Testis (tissue), 3 donors: Measurements from ENCODE around the gene PWWP2B. TPM values are rescaled to one million over a fixed set of nuclear protein-coding genes. Genes with fewer than 3 reads are reported as not detected.

Experiments used
- DNase-seq: peaks from one replicate; pipeline ENCODE4 v3.0.0-alpha.2; 2019
- H3K27ac ChIP-seq, 2 donors: fragments of 200-600 bp; sonication (generic); one replicate each; pipeline ENCODE4 v1.5.1; 2019
- H3K27me3 ChIP-seq: fragments of 200-600 bp; sonication (generic); one replicate; pipeline ENCODE4 v1.5.1; 2019
- H3K36me3 ChIP-seq: fragments of 200-600 bp; sonication (generic); one replicate; pipeline ENCODE4 v1.5.1; 2017; ENCODE audit warnings: low read depth; ENCODE audit errors: missing control alignments
- H3K4me1 ChIP-seq: fragments of 200-600 bp; sonication (generic); one replicate; pipeline ENCODE4 v1.5.1; 2019
- H3K4me3 ChIP-seq, 2 donors: fragments of 200-600 bp; sonication (generic); one replicate each; pipeline ENCODE4 v1.5.1; 2017 to 2019
- H3K9me3 ChIP-seq: fragments of 200-600 bp; sonication (generic); one replicate; pipeline ENCODE4 v1.5.1; 2017
- CTCF ChIP-seq, 3 experiments: fragments of 450-650 bp in 2 of 3; fragments of 200-600 bp in 1 of 3; sonication (generic) in 1 of 3; IDR thresholded peaks; one replicate each; pipeline ENCODE4 v1.5.1; 2016 to 2019; ENCODE audit warnings: antibody characterized with exemption in 3 of 3, mild to moderate bottlenecking in 2 of 3, moderate library complexity in 1 of 3
- POLR2A ChIP-seq: fragments of 450-650 bp; IDR thresholded peaks from one replicate; pipeline ENCODE4 v1.6.1; 2017; ENCODE audit warnings: antibody characterized with exemption, mild to moderate bottlenecking, moderate library complexity
- WGBS, 2 donors: methylation state at CpG; one replicate each; pipeline ENCODE4 v1.1.5; 2018; 5-methylcytosine and 5-hydroxymethylcytosine counted together
- intact Hi-C: fragments of 100-400 bp; cut with DNase I; formaldehyde crosslinking; loops from one replicate; pipeline ENCODE4 v1.15.1; 2023; ENCODE audit warnings: low total_unique reads
- polyA plus RNA-seq: library from polyadenylated mRNA; stranded (reverse); fragments of 350-450 nt; fragmentation: Illumina TruSeq; extraction: RNeasy Lipid Tissue Mini Kit (QIAGEN cat#74804); gene quantifications from one replicate; pipeline ENCODE4 v1.2.3, GENCODE V29; 2014; ENCODE audit warnings: low read depth, low replicate concordance; ENCODE audit not compliant: insufficient read depth
- total RNA-seq, 2 donors: library from RNA; depleted of rRNA; stranded (reverse); fragments of >200 nt; gene quantifications; one replicate each; pipeline ENCODE4 v1.2.3, GENCODE V29; 2016

PWWP2B gene
- total and polyA plus RNA-seq, 3 donors from 2014 or later = 16.0 to 45.1 (median 32.6) TPM

GRCh38 chr10:132415255-132415654 lies 18.3 kb downstream of the PWWP2B start:
- H3K4me1 ChIP-seq = peaks cover 58% of the 10 kb centered on the region
- no peak overlapping the region for H3K4me3 ChIP-seq
- 77 to 80% methylated on average over 5 of the region's 5 CpGs for WGBS, 2 donors
- H3K27me3 ChIP-seq = no peaks in the 10 kb centered on the region
- no peak overlapping the region for H3K27ac ChIP-seq
- intact Hi-C loops = no loop called here
- TF ChIP-seq POLR2A = no peak
- no peak for TF ChIP-seq CTCF (IDR thresholded peaks at IDR 0.05)
- no peaks in the 10 kb centered on the region for H3K36me3 ChIP-seq
- no peaks in the 10 kb centered on the region for H3K9me3 ChIP-seq
- no peak for DNase-seq

- intact Hi-C loops = no loop called here
- no peaks in the 10 kb centered on the region for H3K27me3 ChIP-seq
- H3K4me1 ChIP-seq = peaks cover 58% of the 10 kb centered on the region
- DNase-seq = no peak
- TF ChIP-seq CTCF (IDR thresholded peaks at IDR 0.05) = no peak
- TF ChIP-seq POLR2A = no peak
- no peaks in the 10 kb centered on the region for H3K36me3 ChIP-seq
- H3K9me3 ChIP-seq = no peaks in the 10 kb centered on the region
- 94 to 98% methylated on average over 12 to 14 of the region's 22 CpGs for whole genome bisulfite sequencing, 2 donors
- H3K27ac ChIP-seq = no peak overlapping the region
- H3K4me3 ChIP-seq = no peak overlapping the region
Observed at GRCh38 chr10:132415956-132416355, 19.0 kb downstream of the PWWP2B start.

GRCh38 chr10:132416566-132417256 lies 19.7 kb downstream of the PWWP2B start:
- no peak for TF ChIP-seq POLR2A
- TF ChIP-seq CTCF (IDR thresholded peaks at IDR 0.05) = no peak
- peak overlapping the region in 1 of 2 donors; percentile 33 for H3K27ac ChIP-seq
- 91 to 92% methylated on average over 4 to 32 of the region's 32 CpGs for WGBS, 2 donors
- DNase-seq = no peak
- no peaks in the 10 kb centered on the region for H3K9me3 ChIP-seq
- intact Hi-C loops = no loop called here
- H3K27me3 ChIP-seq = no peaks in the 10 kb centered on the region
- peaks cover 58% of the 10 kb centered on the region for H3K4me1 ChIP-seq
- H3K36me3 ChIP-seq = no peaks in the 10 kb centered on the region
- H3K4me3 ChIP-seq = no peak overlapping the region

GRCh38 chr10:132417257-132417910 lies 20.4 kb downstream of the PWWP2B start:
- Histone ChIP-seq H3K4me1 (peaks cover 58% of the 10 kb centered on the region), H3K36me3 (no peaks in the 10 kb centered on the region), H3K4me3 (no peak overlapping the region), H3K9me3 (no peaks in the 10 kb centered on the region), H3K27me3 (no peaks in the 10 kb centered on the region), H3K27ac (peak overlapping the region; percentile 33 to 93)
- intact Hi-C loops = no loop called here
- WGBS, 2 donors = 79 to 84% methylated on average over 21 to 22 of the region's 26 CpGs
- DNase-seq = no peak
- TF ChIP-seq POLR2A = no peak
- no peak for TF ChIP-seq CTCF (IDR thresholded peaks at IDR 0.05)
